Pancreas (tissue), 10 donors: Measurements from ENCODE around the gene GAA. TPM values are rescaled to one million over a fixed set of nuclear protein-coding genes. Genes with fewer than 3 reads are reported as not detected.

Source experiments
- ATAC-seq, 4 donors: fragments of 200-7000 bp; cut with Tn5 transposase; one replicate each; pipeline versions ENCODE4 v1.8.0 to v1.9.1; 2020; ENCODE audit warnings: mild to moderate bottlenecking in 4 of 4, moderate library complexity in 4 of 4
- DNase-seq, 6 donors: peaks; one replicate each; pipeline ENCODE4 v3.0.0-alpha.2; 2020
- FAIRE-seq: peaks from 2 replicates; lab custom pipeline; 2012; peaks lifted over from hg19 to GRCh38; lab: Jason Lieb, UNC
- H3K27ac ChIP-seq, 4 donors: fragments of 200-600 bp; sonication (generic); 1 replicate in 3 of 4; 2 replicates in 1 of 4; pipeline versions ENCODE4 v1.5.0 to v1.8.0; 2020
- H3K27me3 ChIP-seq, 4 donors: fragments of 200-600 bp; one replicate each; pipeline ENCODE4 v1.8.0; 2021
- H3K36me3 ChIP-seq, 3 donors: fragments of 200-600 bp; sonication (generic) in 1 of 3; one replicate each; pipeline versions ENCODE4 v1.5.0 to v1.8.0; 2020 to 2021
- H3K4me1 ChIP-seq, 3 donors: fragments of 200-600 bp; one replicate each; pipeline ENCODE4 v1.8.0; 2021
- H3K4me3 ChIP-seq, 4 donors: fragments of 200-600 bp; sonication (generic) in 2 of 4; one replicate each; pipeline versions ENCODE4 v1.5.0 to v1.8.0; 2020 to 2021
- H3K9me3 ChIP-seq, 4 donors: fragments of 200-600 bp; one replicate each; pipeline ENCODE4 v1.8.0; 2021
- CTCF ChIP-seq, 4 donors: fragments of 200-600 bp; sonication (generic) in 3 of 4; IDR thresholded peaks; one replicate each; pipeline versions ENCODE4 v1.5.0 to v1.8.0; 2021; ENCODE audit warnings: antibody characterized with exemption in 4 of 4
- WGBS, 2 donors: extraction: QIAGEN DNeasy Blood & Tissue Kit; methylation state at CpG; one replicate each; pipeline ENCODE4 v1.1.7; 2013; 5-methylcytosine and 5-hydroxymethylcytosine counted together
- intact Hi-C, 3 donors: fragments of 100-400 bp; cut with DNase I; formaldehyde crosslinking; loops; one replicate each; pipeline versions ENCODE4 v1.11.1 to v1.14.2; 2022
- polyA plus RNA-seq, 2 donors: library from polyadenylated mRNA; stranded (reverse); fragments of 200-250 nt; gene quantifications; one replicate each; pipeline ENCODE4 v1.2.3, GENCODE V29; 2013
- total RNA-seq, 6 donors: library from RNA; stranded (reverse); fragmentation: NEBNext Ultra II Directional in 4 of 6; extraction: Animal tissue kit (Norgen Biotek cat#: 25700) in 4 of 6; gene quantifications; one replicate each; pipeline versions ENCODE4 v1.2.1 to v1.2.4, GENCODE V29; 2021 to 2023
- donor health status: healthy with polysubstance abuse.
- donor health status: DM: no; HTN: no; CAD: no; lungs with moderate emphysema.
- donor health status: DM: no; HTN: no; CAD: no.
- donor health status: control.
- donor health status: control.
- donor health status: Bipolar disorder and iron deficiency.
- donor health status: DM: yes; HTN: yes; CAD: no.
- donor health status: DM: no; HTN: no; CAD: no.
- donor health status: DM: no; HTN: no; CAD: no.
- donor health status: DM: yes; HTN: yes; CAD: no.

GAA gene
- total and polyA plus RNA-seq, 8 donors: 20.2 to 56.3 (median 33.4) TPM

GRCh38 chr17:80092959-80093358 is 8.4 kb upstream of the GAA start:
- H3K4me1 ChIP-seq: no peaks in the 10 kb centered on the region
- intact Hi-C loops: loop anchor here in 1 of 3 donors (10.0 kb wide), 1 partner anchor 152 kb away; no protein-coding TSS in a partner anchor
- H3K27ac ChIP-seq: peak overlapping the region in 2 of 4 donors; percentile 6 to 44
- peak in 2 of 4 donors; percentile 69 to 79 for ATAC-seq
- DNase-seq: no peak
- 71 to 73% methylated on average over 8 of the region's 8 CpGs for WGBS, 2 donors
- TF ChIP-seq CTCF (IDR thresholded peaks at IDR 0.05): no peak
- H3K27me3 ChIP-seq: no peaks in the 10 kb centered on the region
- H3K9me3 ChIP-seq: no peaks in the 10 kb centered on the region
- FAIRE-seq: no peak
- H3K4me3 ChIP-seq: no peak overlapping the region
- no peaks in the 10 kb centered on the region for H3K36me3 ChIP-seq

GRCh38 chr17:80095038-80095843 is 6.1 kb upstream of the GAA start:
- H3K27ac ChIP-seq: no peak overlapping the region
- no peak overlapping the region for H3K4me3 ChIP-seq
- FAIRE-seq (no peak), ATAC-seq (no peak), DNase-seq (peak in 2 of 6 donors; percentile 13 to 59)
- H3K9me3 ChIP-seq: no peaks in the 10 kb centered on the region
- intact Hi-C loops: loop anchor here in 1 of 3 donors (10.0 kb wide), 1 partner anchor 150 kb away; no protein-coding TSS in a partner anchor
- 82 to 85% methylated on average over 37 of the region's 37 CpGs for WGBS, 2 donors
- no peak for TF ChIP-seq CTCF (IDR thresholded peaks at IDR 0.05)
- H3K27me3 ChIP-seq: no peaks in the 10 kb centered on the region
- H3K36me3 ChIP-seq: no peaks in the 10 kb centered on the region
- H3K4me1 ChIP-seq: no peaks in the 10 kb centered on the region

GRCh38 chr17:80095844-80096475 is 5.4 kb upstream of the GAA start:
- no peak for FAIRE-seq

GRCh38 chr17:80096561-80097021 is 4.8 kb upstream of the GAA start:
- H3K4me3 ChIP-seq: no peak overlapping the region
- no peak overlapping the region for H3K27ac ChIP-seq
- FAIRE-seq (no peak), DNase-seq (peak in 1 of 6 donors; percentile 49), ATAC-seq (no peak)
- TF ChIP-seq CTCF (IDR thresholded peaks at IDR 0.05): no peak
- intact Hi-C loops: loop anchor here in 1 of 3 donors (10.0 kb wide), 1 partner anchor 148 kb away; no protein-coding TSS in a partner anchor
- H3K36me3 ChIP-seq: no peaks in the 10 kb centered on the region
- peaks cover 0 to 4% (median 0%) of the 10 kb centered on the region in 3 donors for H3K4me1 ChIP-seq
- no peaks in the 10 kb centered on the region for H3K27me3 ChIP-seq
- H3K9me3 ChIP-seq: no peaks in the 10 kb centered on the region
- WGBS, 2 donors: 75 to 76% methylated on average over 12 of the region's 12 CpGs

More at GRCh38 chr17:80095844-80096475, 5.4 kb upstream of the GAA start:
- H3K27ac ChIP-seq: no peak overlapping the region
- H3K36me3 ChIP-seq: no peaks in the 10 kb centered on the region
- ATAC-seq (no peak), DNase-seq (peak in 2 of 6 donors; percentile 17 to 51)
- H3K27me3 ChIP-seq: no peaks in the 10 kb centered on the region
- TF ChIP-seq CTCF (IDR thresholded peaks at IDR 0.05): no peak
- 72 to 79% methylated on average over 16 of the region's 16 CpGs for WGBS, 2 donors
- no peaks in the 10 kb centered on the region for H3K9me3 ChIP-seq
- H3K4me1 ChIP-seq: peaks cover 0 to 4% (median 0%) of the 10 kb centered on the region in 3 donors
- intact Hi-C loops: loop anchor here in 1 of 3 donors (10.0 kb wide), 1 partner anchor 149 kb away; no protein-coding TSS in a partner anchor
- no peak overlapping the region for H3K4me3 ChIP-seq
